ENCODE measurements around the gene SYT8.

GRCh38 chr11:1785749-1786413, 48.9 kb upstream of the SYT8 start:
- peak in 2 of 3 experiments; percentile 24 to 35; a peak in 2 of 4 replicates for TF ChIP-seq CTCF (IDR thresholded peaks at IDR 0.05; ENCODE audit: control extremely low read depth in 1 of 3, insufficient read depth in 1 of 3, low read depth in 1 of 3, low read length in 3 of 3)
- no peak for TF ChIP-seq POLR2A (IDR thresholded peaks at IDR 0.05; ENCODE audit: control extremely low read depth in 1 of 2, low read depth in 2 of 2, low read length in 2 of 2)
- no peak for TF ChIP-seq USF2 (IDR thresholded peaks at IDR 0.05; ENCODE audit: low read length)
- TF ChIP-seq EZH2 (IDR thresholded peaks at IDR 0.05; ENCODE audit: low read depth, low read length, severe bottlenecking), result no peak
- no peak for TF ChIP-seq POLR2AphosphoS5 (IDR thresholded peaks at IDR 0.05; ENCODE audit: low read depth, low read length)
